GM18951 (cell line): ENCODE results near the gene SLC10A4.

Experiments
- POLR2A ChIP-seq: IDR thresholded peaks from 4 replicates; pipeline ENCODE4 v1.6.1; 2011; ENCODE audit warnings: mild to moderate bottlenecking; ENCODE audit not compliant: insufficient read length, insufficient read depth; ENCODE audit errors: extremely low read depth
- in situ Hi-C: fragments of 300-500 bp; cut with MboI; formaldehyde crosslinking; loops from one replicate; pipeline ENCODE4 v1.12.0; 2022; ENCODE audit warnings: low sequenced_read_pairs, mixed read lengths, inconsistent platforms; ENCODE audit not compliant: unreplicated experiment

Gene SLC10A4

DNA sequence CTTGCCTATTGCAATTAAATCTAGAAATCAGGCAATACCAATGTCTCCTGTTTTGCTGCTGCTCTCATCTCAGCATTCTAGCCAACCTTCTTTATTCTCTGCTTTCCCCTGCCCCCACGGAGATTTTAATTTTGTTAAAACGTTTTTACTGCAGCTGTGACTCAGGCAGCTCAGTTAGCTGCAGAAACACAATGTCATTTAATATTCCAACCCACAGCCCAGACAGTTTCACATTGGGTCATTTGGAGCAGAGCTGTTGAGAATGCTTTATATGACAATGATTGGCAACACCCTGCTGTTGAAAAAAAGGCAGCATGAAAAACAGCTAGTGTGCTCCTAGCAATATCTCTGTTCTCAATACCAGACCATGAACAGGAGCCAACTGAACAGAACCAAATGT lies 12.6 kb upstream of the SLC10A4 start:
- TF ChIP-seq POLR2A, result no peak
- in situ Hi-C loops, result no loop called here

DNA sequence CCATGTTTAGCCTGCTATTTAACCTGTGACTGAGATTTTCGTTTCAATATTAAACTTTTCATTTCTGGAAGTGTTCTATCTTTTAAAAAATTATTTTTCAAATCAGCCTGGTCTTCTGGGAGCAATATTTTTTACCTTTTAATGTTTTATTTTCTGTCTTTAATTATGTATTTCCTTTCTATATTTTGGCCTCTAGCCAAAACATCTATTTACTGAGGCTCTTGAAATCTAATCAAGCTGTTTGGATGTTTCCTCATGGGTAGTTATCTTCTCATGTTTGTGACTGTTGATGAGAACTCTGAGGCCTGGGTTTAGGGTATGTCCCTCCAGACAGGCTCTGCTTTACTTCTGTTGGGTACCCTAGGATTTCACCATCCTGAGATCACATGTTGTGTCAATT lies 10.3 kb upstream of the SLC10A4 start:
- in situ Hi-C loops, result no loop called here

DNA sequence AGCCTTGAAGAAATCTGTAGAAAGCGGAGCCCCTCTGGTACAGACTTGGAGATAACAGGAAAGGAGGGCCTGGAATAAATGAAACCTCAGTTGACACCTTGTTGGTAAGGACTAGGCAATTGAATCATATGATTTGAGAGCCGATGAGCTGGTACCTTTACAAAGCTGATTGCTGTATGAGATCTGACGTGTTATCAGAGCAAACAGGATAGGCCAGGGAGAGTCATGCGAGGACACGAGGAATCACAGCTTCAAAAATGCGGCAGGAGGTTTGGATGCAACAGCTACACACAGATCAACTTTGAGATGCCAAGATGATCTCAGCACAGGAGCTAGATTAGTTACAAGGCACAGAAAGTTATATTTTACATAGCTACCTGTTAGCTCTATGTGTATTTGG lies 7.4 kb upstream of the SLC10A4 start:
- in situ Hi-C loops, result no loop called here
- no peak for TF ChIP-seq POLR2A

More for the DNA sequence above, 10.3 kb upstream of the SLC10A4 start:
- TF ChIP-seq POLR2A, result no peak

DNA sequence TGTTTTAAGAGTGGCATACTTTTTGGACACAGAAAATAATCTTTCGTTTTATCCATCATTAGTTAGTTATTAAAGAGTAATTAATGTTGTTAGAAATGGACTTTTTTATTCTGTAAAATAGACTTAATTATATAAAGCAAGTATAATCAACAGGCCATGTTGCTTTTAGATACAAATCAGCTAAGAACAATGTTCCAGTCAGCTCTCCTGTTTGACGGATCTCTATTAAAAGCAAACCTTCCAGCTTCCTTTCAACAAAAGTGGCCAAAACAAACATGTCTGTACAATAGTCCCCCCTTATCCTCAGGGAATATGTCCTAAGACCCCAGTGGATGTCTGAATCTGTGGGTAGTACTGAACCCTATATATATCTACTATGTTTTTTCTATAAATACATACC lies 4.9 kb upstream of the SLC10A4 start:
- in situ Hi-C loops, result no loop called here
- no peak for TF ChIP-seq POLR2A

DNA sequence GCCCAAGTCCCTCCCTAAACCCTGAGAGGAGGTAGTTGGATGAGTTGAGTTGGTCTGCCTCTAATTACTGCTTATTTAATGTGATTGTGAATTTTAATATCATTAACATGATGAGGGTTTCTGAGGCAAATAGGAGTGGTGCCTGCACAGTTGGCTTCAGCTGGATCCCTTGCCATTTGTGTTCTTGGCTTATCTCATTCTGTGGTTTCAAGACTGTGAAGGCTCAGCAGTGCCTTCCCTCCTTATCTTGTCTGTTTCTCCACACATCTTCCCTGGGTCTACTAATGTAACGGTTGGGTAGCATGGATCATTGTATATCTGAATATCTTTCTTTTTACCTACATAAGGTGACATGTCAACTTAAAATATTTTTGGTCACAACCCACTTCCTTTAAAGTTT lies 1.6 kb upstream of the SLC10A4 start:
- TF ChIP-seq POLR2A, result no peak
- in situ Hi-C loops, result no loop called here

DNA sequence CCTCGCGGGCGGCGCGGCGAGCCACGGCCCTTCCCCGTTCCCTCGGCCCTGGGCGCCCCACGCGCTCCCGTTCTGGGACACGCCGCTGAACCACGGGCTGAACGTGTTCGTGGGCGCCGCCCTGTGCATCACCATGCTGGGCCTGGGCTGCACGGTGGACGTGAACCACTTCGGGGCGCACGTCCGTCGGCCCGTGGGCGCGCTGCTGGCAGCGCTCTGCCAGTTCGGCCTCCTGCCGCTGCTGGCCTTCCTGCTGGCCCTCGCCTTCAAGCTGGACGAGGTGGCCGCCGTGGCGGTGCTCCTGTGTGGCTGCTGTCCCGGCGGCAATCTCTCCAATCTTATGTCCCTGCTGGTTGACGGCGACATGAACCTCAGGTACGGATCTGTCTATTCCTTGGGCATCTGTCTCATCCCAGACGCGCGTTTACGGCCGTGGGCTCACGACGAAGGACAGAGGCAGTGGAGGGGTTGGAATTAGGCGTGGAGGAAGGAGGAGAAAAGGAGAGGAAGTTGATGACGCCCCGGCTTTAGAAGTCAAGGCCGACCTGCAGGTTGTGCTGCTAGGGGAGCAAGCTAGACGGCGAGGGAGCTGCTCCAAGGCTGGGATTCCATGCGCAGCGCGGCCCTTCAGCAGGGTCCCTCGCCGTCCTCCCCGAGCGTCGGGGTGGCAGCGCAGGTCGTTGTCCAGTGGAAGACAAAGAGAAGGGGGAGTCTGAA lies 792 bp downstream of the SLC10A4 start:
- TF ChIP-seq POLR2A, result no peak
- in situ Hi-C loops, result no loop called here

DNA sequence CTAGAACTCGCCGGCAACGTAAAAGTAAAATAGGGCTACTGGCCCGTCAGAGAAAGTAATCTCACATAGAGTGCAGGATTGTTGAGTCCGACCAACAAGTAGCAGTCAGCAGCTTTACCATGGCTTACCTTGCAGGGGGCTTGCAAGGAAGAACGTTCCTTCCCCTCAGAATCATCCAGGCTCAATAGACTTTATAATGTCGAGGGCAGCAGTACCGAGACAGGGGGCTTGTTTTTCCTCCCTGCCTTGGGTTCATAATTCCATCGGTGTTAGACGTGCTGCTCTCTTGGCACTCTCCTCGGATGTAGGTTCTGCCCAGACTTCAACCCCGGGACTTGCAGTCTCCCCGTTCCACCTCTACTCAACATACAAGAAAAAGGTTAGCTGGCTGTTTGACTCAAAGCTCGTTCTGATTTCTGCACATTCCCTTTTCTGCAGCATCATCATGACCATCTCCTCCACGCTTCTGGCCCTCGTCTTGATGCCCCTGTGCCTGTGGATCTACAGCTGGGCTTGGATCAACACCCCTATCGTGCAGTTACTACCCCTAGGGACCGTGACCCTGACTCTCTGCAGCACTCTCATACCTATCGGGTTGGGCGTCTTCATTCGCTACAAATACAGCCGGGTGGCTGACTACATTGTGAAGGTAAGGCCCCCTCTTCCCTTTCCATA lies 1.5 kb downstream of the SLC10A4 start:
- no peak for TF ChIP-seq POLR2A
- in situ Hi-C loops, result no loop called here

DNA sequence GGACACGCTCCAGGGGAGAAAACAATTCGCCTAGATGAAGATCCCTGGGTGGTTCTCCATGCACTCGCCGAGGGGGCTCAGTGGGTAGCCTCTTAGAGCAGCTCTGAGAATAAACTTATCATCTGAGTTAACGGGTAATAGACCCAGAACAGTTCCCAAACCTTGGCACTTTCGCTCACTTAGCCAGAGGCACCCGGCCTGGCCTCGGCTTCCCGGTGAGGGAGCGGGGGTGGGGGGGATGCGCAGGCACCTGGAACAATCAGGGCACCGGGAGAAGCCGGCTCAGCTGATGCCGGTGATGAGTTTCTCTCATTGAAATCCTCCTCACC lies 6.5 kb downstream of the SLC10A4 start:
- in situ Hi-C loops, result no loop called here
- no peak for TF ChIP-seq POLR2A

DNA sequence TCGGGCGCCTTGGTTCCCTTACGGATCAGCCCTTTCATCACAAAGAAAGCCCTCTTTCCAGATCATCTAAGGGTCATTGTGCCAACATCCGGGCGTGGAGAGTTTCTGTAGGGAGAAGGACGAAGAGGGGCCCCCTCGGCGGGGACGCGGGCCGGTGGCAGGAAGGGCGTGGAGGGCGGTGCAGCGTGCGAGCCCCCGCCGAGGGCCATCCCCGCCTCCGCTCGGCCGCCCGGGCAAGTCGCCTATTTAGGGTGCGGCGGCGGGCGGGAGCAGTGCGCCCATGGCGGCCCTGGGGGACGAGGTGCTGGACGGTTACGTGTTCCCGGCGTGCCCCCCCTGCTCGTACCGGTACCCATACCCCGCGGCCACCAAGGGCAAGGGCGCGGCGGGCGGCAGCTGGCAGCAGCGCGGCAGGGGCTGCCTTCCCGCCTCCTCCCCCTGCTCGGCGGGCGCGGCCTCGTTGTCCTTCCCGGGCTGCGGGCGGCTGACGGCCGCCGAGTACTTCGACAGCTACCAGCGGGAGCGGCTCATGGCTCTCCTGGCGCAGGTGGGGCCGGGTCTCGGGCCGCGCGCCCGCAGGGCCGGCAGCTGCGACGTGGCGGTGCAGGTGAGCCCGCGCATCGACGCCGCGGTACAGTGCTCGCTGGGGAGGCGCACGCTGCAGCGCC lies 7.0 kb downstream of the SLC10A4 start, which contains the start of gene ZAR1:
TSS of gene ZAR1 (plus strand) at position 241 of the 668 bp plus-strand sequence. CDS start at position 281, 40 bp downstream.
- TF ChIP-seq POLR2A, result no peak
- in situ Hi-C loops, result no loop called here

DNA sequence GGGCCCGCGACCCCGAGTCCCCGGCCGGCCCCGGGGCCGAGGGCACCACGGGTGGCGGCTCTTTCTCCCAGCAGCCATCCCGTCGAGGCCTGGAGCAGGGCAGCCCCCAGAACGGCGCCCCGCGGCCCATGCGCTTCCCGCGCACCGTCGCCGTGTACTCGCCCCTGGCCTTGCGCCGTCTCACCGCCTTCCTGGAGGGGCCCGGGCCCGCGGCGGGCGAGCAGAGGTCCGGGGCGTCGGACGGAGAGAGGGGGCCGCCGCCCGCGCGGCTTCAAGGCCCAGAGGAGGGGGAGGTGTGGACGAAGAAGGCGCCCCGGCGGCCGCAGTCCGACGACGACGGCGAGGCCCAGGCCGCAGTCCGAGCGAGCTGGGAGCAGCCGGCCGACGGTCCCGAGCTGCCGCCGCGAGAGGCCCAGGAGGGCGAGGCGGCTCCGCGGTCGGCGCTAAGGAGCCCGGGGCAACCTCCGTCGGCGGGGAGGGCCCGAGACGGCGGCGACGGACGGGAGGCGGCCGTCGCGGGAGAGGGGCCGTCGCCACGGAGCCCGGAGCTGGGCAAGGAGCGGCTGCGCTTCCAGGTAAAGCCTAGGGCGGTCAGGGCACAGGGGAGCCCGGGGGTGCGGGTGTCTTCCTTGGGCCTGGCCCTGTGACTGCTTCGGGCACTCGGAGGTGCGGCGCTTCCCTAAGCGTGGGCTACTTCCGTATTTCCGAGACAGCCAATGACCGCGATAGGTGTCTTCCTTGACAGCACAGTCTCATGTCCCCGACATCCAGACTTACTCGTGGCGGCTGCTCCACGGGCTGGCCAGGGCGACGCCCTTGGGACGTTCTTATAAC lies 7.8 kb downstream of the SLC10A4 start:
- TF ChIP-seq POLR2A, result no peak
- in situ Hi-C loops, result no loop called here

DNA sequence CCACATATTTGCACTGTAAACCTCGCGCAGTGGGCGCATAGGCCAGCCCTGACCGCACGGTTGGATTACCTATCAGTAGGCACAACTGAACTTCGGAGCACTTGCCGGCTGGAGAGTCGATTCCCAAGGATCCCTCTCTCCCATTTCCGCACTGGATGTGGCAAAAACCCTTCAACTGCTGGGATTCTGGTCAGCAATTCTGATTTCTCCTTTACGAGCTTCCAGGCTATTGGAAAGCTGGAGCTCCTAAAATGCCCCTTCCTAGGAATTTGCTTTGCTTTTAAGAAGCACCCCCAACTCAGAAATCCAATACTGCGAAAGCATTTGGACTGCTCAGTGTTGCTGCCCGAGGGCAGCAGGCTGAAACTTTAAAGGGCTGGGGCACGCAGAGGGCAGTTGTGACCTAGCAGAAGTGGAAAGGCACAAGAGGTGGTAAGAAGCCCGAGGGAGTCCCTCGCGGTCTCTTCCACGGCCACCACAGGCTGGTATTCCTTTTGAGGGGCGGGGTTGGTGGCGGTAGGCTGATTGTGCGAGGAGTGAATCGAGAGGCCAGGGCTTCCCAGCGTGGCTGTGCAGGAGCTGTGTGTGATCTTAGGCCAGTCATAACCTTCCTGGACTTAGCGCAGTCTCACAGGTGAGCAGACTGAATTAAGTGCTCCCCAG lies 8.5 kb downstream of the SLC10A4 start:
- no peak for TF ChIP-seq POLR2A
- in situ Hi-C loops, result no loop called here

DNA sequence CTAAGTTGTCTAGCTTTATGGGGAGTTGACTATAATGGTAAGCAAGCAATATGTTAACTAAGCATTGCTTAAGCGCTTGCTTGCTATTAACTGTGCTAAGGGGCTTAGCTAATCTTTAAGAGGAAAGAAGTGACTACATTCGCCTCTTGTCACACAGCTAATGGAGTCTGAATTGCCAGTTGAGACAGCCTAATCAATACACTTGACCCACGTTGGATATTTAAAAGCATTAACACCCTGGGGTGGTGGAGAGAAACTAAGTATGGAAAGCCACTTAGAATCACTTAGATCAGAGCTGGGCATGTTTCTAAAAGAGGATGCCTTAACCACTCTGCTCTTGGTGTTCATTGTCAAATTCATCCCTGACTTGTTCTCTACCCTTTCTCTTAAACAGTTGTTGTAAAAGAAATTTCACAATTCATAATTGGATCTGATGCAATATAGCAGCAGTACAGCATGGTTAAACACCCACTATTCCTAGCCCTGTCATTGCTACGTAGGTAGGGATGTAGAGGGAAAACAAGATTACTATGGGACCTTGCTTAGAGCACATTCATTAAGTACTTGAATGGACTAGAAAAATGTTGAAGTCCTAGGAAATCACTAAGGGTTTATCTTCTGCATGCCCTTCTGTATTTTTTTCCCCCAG lies 10.4 kb downstream of the SLC10A4 start:
- in situ Hi-C loops, result no loop called here
- no peak for TF ChIP-seq POLR2A
